ENCODE data around the gene YIPF4.
"Not testable (repeated sequence)": the region's sequence is repeated elsewhere in the genome, so short reads cannot be mapped to it uniquely, and the experiment has no call there.

The YIPF4 gene

DNA sequence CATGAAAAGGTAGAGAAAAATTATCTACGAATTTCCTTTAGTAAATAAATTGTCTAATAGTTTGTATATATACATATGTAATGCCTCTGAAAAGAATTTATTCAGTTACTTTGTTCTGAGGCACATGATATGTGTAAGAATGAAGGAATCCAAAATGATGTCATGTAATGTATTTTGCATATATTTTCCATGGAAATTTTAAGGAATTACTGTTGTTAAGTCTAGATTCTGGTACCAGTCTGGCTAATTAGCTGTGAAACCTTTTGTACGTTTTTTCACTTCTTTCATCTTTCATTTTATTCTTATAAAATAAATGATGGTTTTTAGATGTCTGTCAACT is 12.3 kb downstream of the YIPF4 start:
- no peak for DNase-seq

DNA sequence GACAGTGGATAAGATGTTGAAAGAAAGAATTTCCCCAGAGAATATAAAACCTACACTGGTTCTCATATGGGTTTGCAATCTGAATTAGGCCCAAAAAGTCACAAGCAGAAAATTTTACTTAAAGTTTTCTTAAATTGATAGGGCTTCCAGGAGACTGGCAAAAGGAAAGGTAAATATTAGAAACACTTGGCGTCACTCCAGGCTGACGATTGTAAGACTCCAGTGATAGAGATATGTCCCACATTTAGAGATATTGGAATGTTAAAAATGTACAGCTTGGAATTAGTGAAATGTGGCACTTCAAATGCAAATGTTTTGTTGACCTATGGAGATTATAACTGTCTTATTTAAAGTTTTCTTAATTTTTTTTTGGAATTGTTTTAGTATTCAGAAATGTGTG is 14.0 kb downstream of the YIPF4 start:
- no peak for DNase-seq

DNA sequence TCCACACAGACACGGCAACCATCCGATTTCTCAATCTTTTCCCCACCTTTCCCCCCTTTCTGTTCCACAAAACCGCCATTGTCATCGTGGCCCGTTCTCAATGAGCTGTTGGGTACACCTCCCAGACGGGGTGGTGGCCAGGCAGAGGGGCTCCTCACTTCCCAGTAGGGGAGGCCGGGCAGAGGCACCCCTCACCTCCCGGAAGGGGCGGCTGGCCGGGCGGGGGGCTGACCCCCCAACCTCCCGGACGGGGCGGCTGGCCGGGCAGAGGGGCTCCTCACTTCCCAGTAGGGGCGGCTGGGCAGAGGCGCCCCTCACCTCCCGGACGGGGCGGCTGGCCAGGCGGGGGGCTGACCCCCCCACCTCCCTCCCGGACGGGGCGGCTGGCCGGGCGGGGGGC is 15.8 kb downstream of the YIPF4 start:
- not testable (repeated sequence) for DNase-seq

DNA sequence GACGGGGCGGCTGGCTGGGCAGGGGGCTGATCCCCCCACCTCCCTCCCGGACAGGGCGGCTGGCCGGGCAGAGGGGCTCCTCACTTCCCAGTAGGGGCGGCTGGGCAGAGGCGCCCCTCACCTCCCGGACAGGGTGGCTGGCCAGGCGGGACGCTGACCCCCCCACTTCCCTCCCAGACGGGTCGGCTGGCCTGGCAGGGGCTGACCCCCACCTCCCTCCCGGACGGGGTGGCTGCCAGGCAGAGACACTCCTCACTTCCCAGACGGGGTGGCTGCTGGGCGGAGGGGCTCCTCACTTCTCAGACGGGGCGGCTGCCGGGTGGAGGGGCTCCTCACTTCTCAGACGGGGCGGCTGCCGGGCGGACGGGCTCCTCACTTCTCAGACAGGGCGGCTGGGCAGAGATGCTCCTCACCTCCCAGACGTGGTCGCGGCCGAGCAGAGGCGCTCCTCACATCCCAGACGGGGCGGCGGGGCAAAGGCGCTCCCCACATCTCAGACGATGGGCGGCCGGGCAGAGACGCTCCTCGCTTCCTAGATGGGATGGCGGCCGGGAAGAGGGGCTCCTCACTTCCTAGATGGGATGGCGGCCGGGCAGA is 16.4 kb downstream of the YIPF4 start:
- not testable (repeated sequence) for DNase-seq

DNA sequence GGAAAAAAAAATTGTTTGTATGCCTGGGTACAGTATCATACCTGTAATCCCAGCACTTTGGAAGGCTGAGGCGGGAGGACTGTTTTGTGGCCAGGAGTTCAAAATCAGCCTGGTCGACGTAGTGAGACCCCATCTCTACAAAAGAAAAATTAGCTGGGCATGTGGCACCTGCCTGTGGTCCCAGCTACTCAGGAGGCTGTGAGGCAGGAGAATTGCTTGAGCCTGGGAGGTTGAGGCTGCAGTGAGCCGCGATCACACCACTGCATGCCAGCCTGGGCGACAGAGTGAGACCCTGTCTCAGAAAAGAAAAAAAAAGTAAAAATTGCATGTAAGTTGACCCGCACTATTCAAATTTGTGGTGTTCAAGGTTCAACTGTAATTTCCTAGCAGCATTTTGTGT is 32.9 kb downstream of the YIPF4 start:
- no peak for DNase-seq

DNA sequence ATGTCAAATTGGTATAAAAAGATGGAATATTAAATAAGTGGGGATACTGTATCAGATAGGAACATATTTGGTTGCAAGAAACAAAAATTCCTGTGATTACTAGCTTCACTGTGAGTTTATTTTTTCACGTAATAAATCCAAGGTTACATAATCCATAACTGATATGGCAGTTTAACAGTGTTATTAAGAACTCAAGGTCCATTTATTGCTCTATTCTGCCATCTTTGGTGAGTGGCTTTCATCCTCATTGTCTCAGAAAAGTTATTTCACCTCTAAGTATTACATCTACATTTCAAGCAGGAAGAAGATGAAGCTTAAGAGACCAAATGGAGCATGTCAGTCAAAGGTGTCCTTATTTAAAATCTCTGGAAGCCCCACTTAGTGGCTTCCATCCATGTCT is 37.2 kb downstream of the YIPF4 start:
- no peak for DNase-seq

DNA sequence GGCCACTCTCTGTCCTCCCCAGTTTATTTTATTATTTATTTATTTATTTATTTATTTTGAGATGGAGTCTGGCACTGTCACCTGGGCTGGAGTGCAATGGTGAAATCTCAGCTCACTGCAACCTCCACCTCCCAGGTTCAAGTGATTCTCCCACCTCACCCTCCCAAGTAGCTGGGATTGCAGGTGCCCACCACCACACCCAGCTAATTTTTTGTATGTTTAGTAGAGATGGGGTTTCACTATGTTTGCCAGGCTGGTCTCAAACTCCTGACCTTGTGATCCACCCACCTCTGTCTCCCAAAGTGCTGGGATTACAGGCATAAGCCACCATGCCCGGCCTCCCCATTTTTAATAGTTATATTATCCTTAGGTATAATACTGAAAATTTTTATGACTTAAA is 51.0 kb downstream of the YIPF4 start:
- not testable (repeated sequence) for DNase-seq

DNA sequence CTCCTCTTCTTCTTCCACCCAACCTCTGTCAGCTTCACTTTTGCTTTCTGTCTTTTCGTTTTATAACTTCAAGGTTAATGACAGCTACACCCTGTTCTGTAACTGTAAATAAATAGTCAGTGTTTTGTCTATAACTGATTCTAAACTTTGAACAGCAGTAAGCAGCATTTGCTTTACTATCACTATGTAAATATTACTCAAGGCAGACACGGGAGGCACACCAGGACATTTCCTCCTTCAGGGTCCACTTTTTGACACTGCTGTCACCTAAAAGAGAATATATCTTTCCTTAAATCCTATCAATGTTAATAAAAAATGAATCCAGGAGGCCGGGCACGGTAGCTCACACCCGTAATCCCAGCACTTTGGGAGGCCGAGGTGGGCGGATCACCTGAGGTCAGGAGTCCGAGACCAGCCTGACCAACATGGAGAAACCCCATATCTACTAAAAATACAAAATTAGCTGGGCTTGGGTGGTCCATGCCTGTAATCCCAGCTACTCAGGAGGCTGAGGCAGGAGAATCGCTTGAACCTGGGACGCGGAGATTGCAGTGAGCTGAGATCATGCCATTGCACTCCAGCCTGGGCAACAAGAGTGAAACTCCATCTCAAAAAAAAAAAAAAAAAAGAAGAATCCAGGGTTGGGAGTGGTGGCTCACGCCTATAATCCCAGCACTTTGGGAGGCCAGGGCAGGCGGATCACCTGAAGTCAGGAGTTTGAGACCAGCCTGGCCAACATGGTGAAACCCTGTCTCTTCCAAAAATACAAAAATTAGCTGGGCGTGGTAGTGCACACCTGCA is 51.7 kb downstream of the YIPF4 start:
- DNase-seq, result not testable (repeated sequence)

DNA sequence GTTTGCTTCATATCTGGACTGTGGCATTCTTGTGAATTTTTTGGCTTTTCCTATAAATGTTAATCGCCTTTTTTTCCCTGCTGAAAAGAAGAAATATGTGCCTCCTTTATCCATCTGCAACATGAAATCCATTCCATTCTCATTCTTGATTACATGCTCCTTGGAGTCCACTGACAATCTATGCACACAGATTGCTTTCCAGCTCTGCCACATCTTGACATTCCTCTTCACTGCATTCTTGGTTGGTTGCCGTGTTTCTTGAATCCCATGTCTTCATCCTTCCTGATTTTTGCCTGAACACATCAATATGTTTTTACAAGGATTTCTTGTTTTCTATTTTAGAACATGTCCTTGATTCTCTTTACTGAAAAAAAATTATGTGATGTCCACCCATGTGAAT is 52.4 kb downstream of the YIPF4 start:
- DNase-seq, result no peak

DNA sequence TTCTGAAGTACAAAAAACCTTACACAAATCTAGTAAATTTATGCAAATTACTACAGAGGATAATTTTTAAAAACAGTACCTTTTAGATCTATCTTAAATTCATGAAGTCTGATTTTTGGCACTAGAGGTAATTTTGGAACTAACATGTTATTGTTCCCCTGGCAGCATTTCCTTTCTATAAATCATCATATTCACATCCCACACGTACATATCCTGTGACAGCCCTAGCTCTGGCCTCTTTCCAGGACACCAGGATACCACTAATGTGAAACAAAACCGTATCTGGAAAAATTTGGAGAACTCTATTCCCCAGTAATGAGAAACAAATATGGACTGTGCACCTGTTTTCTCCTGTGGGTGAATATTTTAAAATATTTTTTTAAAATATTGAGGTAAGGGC is 65.1 kb downstream of the YIPF4 start:
- DNase-seq, result no peak

DNA sequence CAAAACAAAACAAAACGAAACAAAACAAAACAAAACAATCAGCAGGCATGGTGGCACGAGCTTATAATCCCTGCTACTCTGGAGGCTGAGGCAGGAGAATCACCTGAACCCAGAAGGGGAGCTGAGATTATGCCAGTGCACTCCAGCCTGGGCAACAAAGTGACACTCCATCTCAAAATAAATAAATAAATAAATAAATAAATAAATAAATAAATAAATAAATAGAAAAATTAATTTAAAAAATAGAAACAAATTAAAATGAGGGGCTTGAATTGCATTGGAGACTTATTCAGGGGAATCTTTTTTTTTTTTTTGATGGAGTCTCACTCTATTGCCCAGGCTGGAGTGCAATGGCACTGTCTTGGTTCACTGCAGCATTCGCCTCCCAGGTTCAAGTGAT is 73.1 kb downstream of the YIPF4 start:
- not testable (repeated sequence) for DNase-seq

DNA sequence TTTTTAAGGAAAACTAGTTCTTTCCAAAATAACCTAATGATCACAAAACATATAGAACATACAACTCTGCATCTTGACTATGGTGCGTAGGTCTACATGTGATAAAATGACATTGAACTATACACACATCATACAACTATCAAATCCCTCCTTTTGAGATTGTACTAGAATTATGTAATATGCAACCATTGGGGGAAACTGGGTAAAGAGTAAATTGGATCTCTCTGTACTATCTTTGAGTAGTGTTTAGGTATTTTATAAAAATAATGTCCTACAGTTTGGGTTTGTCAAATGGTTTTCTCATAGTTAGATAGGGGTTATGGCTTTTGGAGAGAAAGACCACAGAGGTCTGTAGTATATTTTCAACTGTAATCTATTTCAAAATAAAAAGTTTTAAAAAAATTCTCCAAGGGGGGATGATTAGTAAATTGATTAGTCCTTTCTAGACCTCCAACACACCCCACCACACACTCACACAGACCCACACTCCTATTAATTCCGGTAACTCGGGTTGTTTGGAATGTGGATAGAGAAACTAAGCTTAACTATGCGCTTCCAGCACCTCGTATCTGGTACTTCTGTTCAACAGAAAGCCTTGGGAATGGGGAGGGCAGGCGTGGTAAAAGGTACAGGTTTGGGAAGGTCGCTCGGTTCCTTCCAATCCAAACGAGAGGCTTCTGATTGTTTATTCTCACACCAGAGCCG is 78.4 kb downstream of the YIPF4 start:
- DNase-seq, result no peak

DNA sequence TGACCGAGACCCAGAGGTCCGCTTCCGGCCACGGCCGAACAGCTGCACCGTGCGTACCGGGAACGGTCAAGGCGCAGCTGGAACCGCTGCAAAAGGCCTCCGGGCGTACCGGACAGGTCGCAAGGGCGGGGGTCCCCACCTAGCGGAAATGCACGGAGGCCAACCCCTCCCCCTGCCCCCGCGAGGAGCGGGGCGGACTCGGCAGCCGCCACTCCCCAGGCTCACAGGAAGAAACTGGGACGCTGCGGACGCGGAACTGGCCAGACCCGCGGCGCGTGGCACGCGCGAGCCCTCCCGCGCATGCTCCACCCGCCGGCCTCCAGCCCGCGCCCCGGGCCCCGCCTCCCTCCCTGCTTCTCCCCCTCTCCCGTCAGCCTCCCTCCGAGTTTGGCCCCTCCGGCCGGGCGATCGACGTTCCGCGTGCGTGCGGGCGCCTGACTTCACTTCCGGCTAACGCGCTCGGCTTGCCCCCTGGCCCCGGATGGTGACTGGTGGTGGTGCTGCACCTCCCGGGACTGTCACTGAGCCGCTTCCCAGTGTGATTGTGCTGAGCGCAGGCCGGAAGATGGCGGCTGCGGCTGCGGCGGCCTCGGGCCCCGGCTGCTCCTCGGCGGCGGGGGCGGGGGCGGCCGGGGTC is 79.1 kb downstream of the YIPF4 start, which contains the start of gene BIRC6:
Gene BIRC6 (plus strand): TSS at position 343 of the 637 bp plus-strand sequence. CDS start 139 bp downstream, at position 482.
- DNase-seq, result peak; percentile 93

DNA sequence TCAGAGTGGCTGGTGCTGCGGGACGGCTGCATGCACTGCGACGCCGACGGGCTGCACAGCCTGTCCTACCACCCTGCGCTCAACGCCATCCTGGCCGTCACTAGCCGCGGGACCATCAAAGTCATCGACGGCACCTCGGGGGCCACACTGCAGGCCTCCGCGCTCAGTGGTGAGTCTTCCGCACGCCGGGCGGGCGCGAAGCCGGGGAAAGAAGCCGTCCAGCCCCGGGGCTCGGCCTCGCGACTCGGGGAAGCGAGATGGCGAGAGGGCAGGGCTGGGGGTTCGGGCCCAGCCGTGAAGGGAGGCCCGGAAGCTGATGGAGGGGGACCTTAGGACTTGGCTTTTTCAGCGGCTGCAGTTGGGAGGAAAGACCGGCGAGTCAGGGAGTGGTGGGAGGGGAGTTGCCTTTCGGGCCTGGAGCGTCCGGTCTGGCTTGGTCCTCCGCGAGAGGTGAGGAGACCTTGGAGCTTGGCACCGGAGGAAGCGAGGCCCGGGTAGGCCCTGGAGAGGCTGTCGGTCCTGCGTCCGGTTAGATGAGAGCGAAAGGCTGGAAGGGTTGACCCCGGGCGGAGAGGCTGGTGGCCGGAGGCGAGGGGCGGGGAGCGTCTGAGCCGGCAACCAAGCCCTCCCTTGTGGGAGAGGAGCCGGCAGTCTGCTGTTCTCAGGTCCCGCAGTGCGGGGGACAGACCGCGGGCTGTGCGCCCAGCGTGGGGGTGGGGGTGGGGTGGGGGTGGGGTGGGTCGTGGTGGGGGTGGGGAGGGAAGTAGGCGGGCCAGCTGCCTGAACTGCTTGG is 79.8 kb downstream of the YIPF4 start:
- no peak for DNase-seq

DNA sequence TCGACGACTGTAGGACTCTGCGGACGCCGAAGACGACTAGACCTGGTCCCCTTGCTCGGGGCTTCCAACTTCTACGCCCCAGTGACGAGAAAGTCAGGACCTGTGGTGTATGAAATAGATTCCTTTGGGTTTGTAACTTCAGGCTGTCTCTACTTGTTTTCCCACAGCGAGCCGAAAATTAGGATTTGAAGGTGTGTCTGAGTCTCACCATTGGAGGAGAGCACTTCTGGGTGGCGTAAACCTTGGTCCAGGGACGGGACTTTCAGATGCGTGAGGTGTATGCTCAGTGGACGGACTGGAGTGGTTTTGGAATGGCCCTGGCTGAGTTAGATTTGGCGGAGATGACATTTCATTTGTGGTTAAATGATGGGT is 80.4 kb downstream of the YIPF4 start:
- DNase-seq, result no peak

DNA sequence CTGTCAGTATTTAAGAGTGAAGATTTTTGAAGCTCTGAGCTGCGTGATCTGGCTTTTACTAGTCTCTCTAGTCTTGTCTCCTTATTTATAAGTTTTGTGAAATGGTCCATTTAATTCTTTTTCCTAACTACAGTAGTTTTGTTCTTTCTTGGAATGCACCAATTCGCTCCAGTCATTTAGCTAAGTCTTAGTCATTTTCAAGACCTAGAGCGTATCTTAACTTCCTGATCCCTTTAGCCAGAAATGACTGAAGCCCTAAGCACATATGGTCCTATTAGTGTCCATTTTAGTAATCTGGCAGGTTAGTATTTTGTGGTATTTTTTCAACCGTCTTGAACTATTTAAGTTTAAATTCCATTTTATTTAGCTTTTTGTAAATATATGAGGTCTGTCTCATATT is 82.7 kb downstream of the YIPF4 start:
- DNase-seq, result no peak

DNA sequence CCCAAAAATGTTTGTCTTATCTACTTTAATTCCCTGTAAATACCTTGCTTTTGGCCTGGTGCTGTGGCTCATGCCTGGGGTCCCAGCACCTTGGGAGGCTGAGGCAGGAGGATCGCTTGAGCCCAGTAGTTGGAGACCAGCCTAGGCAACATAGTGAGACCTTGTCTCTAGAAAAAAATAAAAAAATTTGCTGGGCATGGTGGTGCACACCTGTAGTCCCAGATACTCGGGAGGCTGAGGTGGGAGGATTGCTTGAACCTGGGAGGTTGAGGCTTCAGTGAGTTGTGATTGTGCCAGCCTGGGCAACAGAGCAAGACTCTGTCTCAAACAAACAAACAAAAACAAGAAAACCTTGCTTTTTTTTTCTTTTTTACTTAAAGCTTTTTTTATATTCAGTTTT is 85.3 kb downstream of the YIPF4 start:
- not testable (repeated sequence) for DNase-seq

DNA sequence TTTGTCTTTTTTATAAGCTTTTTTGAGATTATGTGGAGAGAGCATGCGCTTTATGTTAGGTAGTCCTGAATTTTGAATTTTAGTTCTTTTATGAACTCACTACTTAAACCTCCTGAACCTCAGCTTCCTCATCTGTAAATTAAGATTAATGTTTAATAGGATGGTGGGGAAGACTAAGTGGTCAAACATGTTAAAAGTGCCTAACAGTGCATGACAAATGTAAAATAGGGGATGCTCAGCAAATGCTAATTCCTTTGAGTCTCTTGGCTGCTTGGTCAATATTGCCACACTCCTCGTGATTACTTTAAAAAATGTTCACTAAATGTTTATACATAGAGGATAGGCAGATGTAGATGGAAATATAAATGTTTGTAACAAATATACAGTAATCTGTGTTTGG is 85.9 kb downstream of the YIPF4 start:
- DNase-seq, result no peak

DNA sequence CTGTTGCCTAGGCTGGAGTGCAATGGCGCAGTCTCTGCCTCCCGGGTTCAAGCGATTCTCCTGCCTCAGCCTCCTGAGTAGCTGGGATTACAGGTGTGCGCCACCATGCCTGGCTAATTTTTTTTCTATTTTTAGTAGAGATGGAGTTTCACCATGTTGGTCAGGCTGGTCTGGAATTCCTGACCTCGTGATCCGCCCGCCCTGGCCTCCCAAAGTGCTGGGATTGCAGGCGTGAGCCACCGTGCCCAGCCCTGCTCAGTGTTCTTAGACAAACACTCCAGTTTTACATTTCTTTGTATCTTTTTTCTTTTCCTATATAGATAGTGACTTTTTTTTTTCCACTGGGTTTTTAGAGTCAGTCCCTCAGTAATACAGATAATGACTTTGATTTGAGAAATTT is 86.6 kb downstream of the YIPF4 start:
- not testable (repeated sequence) for DNase-seq

DNA sequence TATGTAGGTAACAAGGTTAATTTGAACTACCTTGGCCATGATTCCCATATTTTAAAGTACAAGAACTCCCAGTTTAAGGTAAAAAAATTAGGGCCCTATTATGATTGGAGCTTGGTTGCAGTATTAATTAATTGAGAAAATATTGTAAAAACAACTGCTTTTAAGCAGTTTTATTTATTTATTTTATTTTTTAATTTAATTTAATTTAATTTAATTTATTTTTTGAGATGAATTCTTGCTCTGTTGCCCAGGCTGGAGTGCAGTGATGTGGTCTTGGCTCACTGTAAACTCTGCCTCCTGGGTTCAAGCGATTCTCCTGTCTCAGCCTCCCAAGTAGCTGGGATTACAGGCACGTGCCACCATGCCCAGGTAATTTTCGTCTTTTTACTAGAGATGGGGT is 88.0 kb downstream of the YIPF4 start:
- DNase-seq, result not testable (repeated sequence)
